ENCODE data around the gene REX1BD. TPM values are rescaled to one million over a fixed set of nuclear protein-coding genes. Genes with fewer than 3 reads are reported as not detected.

REX1BD gene
- total and polyA plus RNA-seq, 2 donors (not counting 1 experiment from before 2014, with no cell fraction given), result 90.9 to 164 TPM

DNA sequence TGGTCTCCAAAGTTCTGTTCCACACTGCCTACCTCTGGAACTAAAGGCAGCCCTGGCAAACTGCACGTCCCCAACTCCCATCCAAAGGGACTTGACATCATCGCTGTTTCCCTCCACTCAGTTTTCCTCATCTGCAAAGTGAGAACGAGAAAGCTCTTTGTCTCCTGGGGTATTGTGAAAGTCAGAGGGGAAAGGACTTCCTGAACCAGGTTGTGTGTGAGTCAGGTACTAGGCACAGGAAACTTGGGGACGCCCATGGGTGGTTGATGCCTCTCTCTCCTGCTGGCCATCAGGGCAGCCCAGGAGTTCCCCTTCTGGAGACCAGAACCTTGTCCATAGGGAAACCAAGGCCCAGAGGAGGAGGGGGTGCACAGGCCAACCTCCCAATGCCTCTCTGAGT is 13.3 kb downstream of the REX1BD start:
- ATAC-seq (ENCODE audit: low read depth), result no peak
- Histone ChIP-seq H3K4me2 (replicated peaks; ENCODE audit: low read depth, low read length, poor library complexity, severe bottlenecking) (no peak overlapping the region), H3K79me2 (ENCODE audit: control insufficient read depth, insufficient read depth, low read length) (no peaks in the 10 kb centered on the region), H3K27ac (ENCODE audit: low read length in 2 of 2) (no peak overlapping the region), H3K27me3 (replicated peaks in 1 of 4; ENCODE audit: control extremely low read depth in 1 of 4, control insufficient read depth in 3 of 4, insufficient read depth in 4 of 4, low read length in 3 of 4) (peaks cover 0 to 69% (median 27%) of the 10 kb centered on the region in 4 experiments), H3K36me3 (replicated peaks in 1 of 2; ENCODE audit: control extremely low read depth in 1 of 2, control insufficient read depth in 1 of 2, extremely low read depth in 1 of 2, insufficient read depth in 2 of 2, low read length in 1 of 2) (no peaks in the 10 kb centered on the region), H3K4me3 (ENCODE audit: control extremely low read depth in 1 of 5, extremely low read depth in 1 of 5, insufficient read depth in 1 of 5, low read depth in 2 of 5, low read length in 4 of 5) (no peak overlapping the region), H2AFZ (ENCODE audit: insufficient read depth, low read depth, low read length, poor library complexity, severe bottlenecking) (no peak overlapping the region), H3K4me1 (ENCODE audit: control insufficient read depth in 2 of 2, insufficient read depth in 2 of 2, low read length in 2 of 2) (peaks cover 13 to 21% of the 10 kb centered on the region in 2 donors), H4K20me1 (ENCODE audit: control insufficient read depth, insufficient read depth, low read length, poor library complexity, severe bottlenecking) (no peaks in the 10 kb centered on the region), H3K9me3 (ENCODE audit: control extremely low read depth in 1 of 3, control insufficient read depth in 2 of 3, insufficient read depth in 1 of 3, low read length in 2 of 3) (peaks cover 0 to 4% (median 0%) of the 10 kb centered on the region in 3 donors), H3K9ac (ENCODE audit: low read length) (no peak overlapping the region)
- no peak for DNase-seq
- no peak overlapping the region for H3K27ac Mint-ChIP-seq
- no peak for TF ChIP-seq EZH2 (IDR thresholded peaks at IDR 0.05; ENCODE audit: borderline replicate concordance, insufficient read depth, low read depth, low read length, poor library complexity, severe bottlenecking)
- TF ChIP-seq, protein P1, sequence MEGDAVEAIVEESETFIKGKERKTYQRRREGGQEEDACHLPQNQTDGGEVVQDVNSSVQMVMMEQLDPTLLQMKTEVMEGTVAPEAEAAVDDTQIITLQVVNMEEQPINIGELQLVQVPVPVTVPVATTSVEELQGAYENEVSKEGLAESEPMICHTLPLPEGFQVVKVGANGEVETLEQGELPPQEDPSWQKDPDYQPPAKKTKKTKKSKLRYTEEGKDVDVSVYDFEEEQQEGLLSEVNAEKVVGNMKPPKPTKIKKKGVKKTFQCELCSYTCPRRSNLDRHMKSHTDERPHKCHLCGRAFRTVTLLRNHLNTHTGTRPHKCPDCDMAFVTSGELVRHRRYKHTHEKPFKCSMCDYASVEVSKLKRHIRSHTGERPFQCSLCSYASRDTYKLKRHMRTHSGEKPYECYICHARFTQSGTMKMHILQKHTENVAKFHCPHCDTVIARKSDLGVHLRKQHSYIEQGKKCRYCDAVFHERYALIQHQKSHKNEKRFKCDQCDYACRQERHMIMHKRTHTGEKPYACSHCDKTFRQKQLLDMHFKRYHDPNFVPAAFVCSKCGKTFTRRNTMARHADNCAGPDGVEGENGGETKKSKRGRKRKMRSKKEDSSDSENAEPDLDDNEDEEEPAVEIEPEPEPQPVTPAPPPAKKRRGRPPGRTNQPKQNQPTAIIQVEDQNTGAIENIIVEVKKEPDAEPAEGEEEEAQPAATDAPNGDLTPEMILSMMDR (IDR thresholded peaks at IDR 0.05), result no peak
- no peak overlapping the region for H3K4me3 Mint-ChIP-seq
- POLR2A ChIA-PET, result no interaction called here
- WGBS (ENCODE audit: insufficient coverage), result 56% methylated on average over 1 of the region's 4 CpGs
- peaks cover 12% of the 10 kb centered on the region for H3K4me1 Mint-ChIP-seq
- peaks cover 32% of the 10 kb centered on the region for H3K27me3 Mint-ChIP-seq
- CTCF ChIA-PET, result interaction anchor here (2.0 kb wide), 1 partner anchor 11 kb away, joined by 6 read pairs; the partner anchor contains the start of gene TMEM59L
- no peaks in the 10 kb centered on the region for H3K9me3 Mint-ChIP-seq (ENCODE audit: insufficient read depth)
- intact Hi-C loops (cut with micrococcal nuclease), result no loop called here

DNA sequence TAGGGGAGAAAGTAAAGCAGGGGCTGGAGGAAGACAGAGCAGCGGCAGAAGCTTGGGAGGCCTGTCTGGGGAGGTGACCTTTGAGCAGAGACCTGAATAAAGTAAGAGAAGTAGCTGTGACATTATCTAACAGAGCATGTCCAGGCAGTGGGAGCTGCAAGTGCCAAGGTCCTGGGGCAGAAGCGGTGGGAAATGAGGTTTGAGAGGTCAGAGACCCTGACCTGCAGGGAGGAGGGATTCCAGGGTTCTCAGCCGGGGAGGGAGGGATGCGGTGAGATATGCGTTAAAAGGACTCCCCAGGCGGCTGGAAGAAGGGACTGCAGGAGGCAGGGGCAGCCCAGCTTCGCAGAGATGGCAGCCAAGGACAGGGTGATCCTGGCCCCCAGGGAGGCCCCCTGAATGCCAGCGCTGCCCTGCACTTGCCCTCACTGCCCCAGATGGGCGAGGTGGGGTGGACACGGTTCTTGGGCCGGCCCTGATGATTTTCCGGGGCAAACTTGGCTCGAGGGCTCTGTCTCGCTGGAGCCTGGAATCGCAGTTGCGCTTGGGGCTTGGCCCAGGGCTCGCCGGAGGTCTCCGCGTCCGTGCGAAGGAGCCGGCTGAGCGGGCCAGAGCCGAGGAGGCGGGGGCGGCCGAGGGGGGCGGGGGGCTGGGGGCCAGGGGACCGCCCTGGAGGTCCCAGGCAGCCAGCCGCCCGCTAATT is 14.8 kb downstream of the REX1BD start:
- peaks cover 32% of the 10 kb centered on the region for H3K27me3 Mint-ChIP-seq
- Histone ChIP-seq H3K36me3 (replicated peaks in 1 of 2; ENCODE audit: control extremely low read depth in 1 of 2, control insufficient read depth in 1 of 2, extremely low read depth in 1 of 2, insufficient read depth in 2 of 2, low read length in 1 of 2) (no peaks in the 10 kb centered on the region), H3K4me3 (ENCODE audit: control extremely low read depth in 1 of 5, extremely low read depth in 1 of 5, insufficient read depth in 1 of 5, low read depth in 2 of 5, low read length in 4 of 5) (no peak overlapping the region), H3K4me1 (ENCODE audit: control insufficient read depth in 2 of 2, insufficient read depth in 2 of 2, low read length in 2 of 2) (peaks cover 26 to 31% of the 10 kb centered on the region in 2 donors), H3K79me2 (ENCODE audit: control insufficient read depth, insufficient read depth, low read length) (no peaks in the 10 kb centered on the region), H4K20me1 (ENCODE audit: control insufficient read depth, insufficient read depth, low read length, poor library complexity, severe bottlenecking) (no peaks in the 10 kb centered on the region), H3K4me2 (replicated peaks; ENCODE audit: low read depth, low read length, poor library complexity, severe bottlenecking) (no peak overlapping the region), H3K9me3 (ENCODE audit: control extremely low read depth in 1 of 3, control insufficient read depth in 2 of 3, insufficient read depth in 1 of 3, low read length in 2 of 3) (peaks cover 0 to 11% (median 0%) of the 10 kb centered on the region in 3 donors), H3K27ac (ENCODE audit: low read length in 2 of 2) (no peak overlapping the region), H3K9ac (ENCODE audit: low read length) (no peak overlapping the region), H2AFZ (ENCODE audit: insufficient read depth, low read depth, low read length, poor library complexity, severe bottlenecking) (no peak overlapping the region), H3K27me3 (replicated peaks in 1 of 4; ENCODE audit: control extremely low read depth in 1 of 4, control insufficient read depth in 3 of 4, insufficient read depth in 4 of 4, low read length in 3 of 4) (peaks cover 0 to 69% (median 35%) of the 10 kb centered on the region in 4 experiments)
- H3K9me3 Mint-ChIP-seq (ENCODE audit: insufficient read depth), result no peaks in the 10 kb centered on the region
- ATAC-seq (ENCODE audit: low read depth), result peak; percentile 48
- WGBS (ENCODE audit: insufficient coverage), result 4% methylated on average over 31 of the region's 32 CpGs
- ChIA-PET POLR2A (interaction anchor here (0.6 to 0.8 kb wide), 2 partner anchors 9 to 20 kb away, joined by 3 to 7 read pairs; no protein-coding TSS in a partner anchor), CTCF (interaction anchor here (0.7 to 2.0 kb wide), 2 partner anchors 9 to 18 kb away, joined by 3 to 6 read pairs; partner anchors contain the start of gene TMEM59L)
- no peak for DNase-seq
- H3K4me3 Mint-ChIP-seq, result peak overlapping the region; percentile 32
- TF ChIP-seq, protein P1 (IDR thresholded peaks at IDR 0.05), result no peak
- no peak for TF ChIP-seq EZH2 (IDR thresholded peaks at IDR 0.05; ENCODE audit: borderline replicate concordance, insufficient read depth, low read depth, low read length, poor library complexity, severe bottlenecking)
- H3K27ac Mint-ChIP-seq, result peak overlapping the region; percentile 46
- intact Hi-C loops (cut with micrococcal nuclease), result no loop called here
- H3K4me1 Mint-ChIP-seq, result peaks cover 16% of the 10 kb centered on the region

All from B cell (primary cell).